HUES64 (cell line): Measurements from ENCODE around the gene IDH1.

Source experiments
- H3K27ac ChIP-seq: 2 replicates; pipeline ENCODE4 v1.7.0; 2013; ENCODE audit warnings: low read depth, low read length, inconsistent platforms
- H3K27me3 ChIP-seq: 2 replicates; pipeline ENCODE4 v1.6.1; 2013; ENCODE audit warnings: mild to moderate bottlenecking, low read length; ENCODE audit not compliant: insufficient read depth
- H3K36me3 ChIP-seq: 2 replicates; pipeline ENCODE4 v1.6.1; 2013; ENCODE audit warnings: mild to moderate bottlenecking, low read length; ENCODE audit not compliant: insufficient read depth
- H3K4me1 ChIP-seq: 2 replicates; pipeline ENCODE4 v1.6.1; 2013; ENCODE audit warnings: mild to moderate bottlenecking, low read length, moderate library complexity; ENCODE audit not compliant: insufficient read depth
- H3K4me3 ChIP-seq: 2 replicates; pipeline ENCODE4 v1.5.1; 2013; ENCODE audit warnings: mild to moderate bottlenecking, low read length, moderate library complexity
- H3K9ac ChIP-seq: 2 replicates; pipeline ENCODE4 v1.6.1; 2013; ENCODE audit warnings: mild to moderate bottlenecking, low read depth, low read length
- H3K9me3 ChIP-seq: 2 replicates; pipeline ENCODE4 v1.6.1; 2013; ENCODE audit warnings: low read depth, low read length; ENCODE audit not compliant: insufficient read depth
- WGBS: fragments of 150-250, 120-280 bp; methylation state at CpG from one replicate; pipeline ENCODE4 v1.1.7; 2013; ENCODE audit warnings: missing lambda C conversion rate; 5-methylcytosine and 5-hydroxymethylcytosine counted together

The IDH1 gene

DNA sequence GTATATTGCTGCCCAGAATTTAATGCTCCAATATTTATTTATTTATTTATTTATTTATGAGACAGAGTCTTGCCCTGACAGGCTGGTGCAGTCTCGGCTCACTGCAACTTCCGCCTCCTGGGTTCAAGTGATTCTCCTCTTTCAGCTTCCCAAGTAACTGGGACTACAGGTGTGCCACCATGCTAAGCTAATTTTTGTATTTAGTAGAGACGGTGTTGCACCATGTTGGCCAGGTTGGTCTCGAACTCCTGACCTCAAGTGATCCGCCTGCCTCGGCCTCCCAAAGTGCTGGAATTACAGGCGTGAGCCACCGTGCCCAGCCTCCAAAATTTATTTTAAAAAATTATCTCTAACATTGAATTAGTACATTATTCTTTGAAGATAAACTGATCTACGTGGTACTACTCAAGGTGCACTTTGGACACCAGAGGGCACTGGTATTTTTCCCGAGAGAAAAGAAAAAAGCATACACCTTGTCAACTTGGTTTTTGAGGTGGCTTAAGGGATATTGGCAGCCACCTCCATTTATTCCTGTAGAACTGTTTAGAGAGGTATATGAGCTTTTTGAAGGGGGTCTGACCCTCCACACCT lies 1.4 kb upstream of the IDH1 start:
- WGBS = 85% methylated on average over 10 of the region's 10 CpGs
- Histone ChIP-seq H3K9me3 (no peaks in the 10 kb centered on the region), H3K9ac (no peak overlapping the region), H3K27me3 (no peaks in the 10 kb centered on the region), H3K4me1 (peaks cover 12% of the 10 kb centered on the region), H3K36me3 (peaks cover 25% of the 10 kb centered on the region), H3K27ac (no peak overlapping the region), H3K4me3 (no peak overlapping the region)

- H3K4me3 ChIP-seq = peak overlapping the region; percentile 93
- H3K9me3 ChIP-seq = no peaks in the 10 kb centered on the region
- WGBS = 49% methylated on average over 13 of the region's 13 CpGs
- H3K36me3 ChIP-seq = peaks cover 32% of the 10 kb centered on the region
- no peaks in the 10 kb centered on the region for H3K27me3 ChIP-seq
- peak overlapping the region; percentile 98 for H3K27ac ChIP-seq
- H3K4me1 ChIP-seq = peaks cover 15% of the 10 kb centered on the region
- H3K9ac ChIP-seq = peak overlapping the region; percentile 91
Measured at GRCh38 chr2:208255557-208256106, 761 bp upstream of the IDH1 start.

DNA sequence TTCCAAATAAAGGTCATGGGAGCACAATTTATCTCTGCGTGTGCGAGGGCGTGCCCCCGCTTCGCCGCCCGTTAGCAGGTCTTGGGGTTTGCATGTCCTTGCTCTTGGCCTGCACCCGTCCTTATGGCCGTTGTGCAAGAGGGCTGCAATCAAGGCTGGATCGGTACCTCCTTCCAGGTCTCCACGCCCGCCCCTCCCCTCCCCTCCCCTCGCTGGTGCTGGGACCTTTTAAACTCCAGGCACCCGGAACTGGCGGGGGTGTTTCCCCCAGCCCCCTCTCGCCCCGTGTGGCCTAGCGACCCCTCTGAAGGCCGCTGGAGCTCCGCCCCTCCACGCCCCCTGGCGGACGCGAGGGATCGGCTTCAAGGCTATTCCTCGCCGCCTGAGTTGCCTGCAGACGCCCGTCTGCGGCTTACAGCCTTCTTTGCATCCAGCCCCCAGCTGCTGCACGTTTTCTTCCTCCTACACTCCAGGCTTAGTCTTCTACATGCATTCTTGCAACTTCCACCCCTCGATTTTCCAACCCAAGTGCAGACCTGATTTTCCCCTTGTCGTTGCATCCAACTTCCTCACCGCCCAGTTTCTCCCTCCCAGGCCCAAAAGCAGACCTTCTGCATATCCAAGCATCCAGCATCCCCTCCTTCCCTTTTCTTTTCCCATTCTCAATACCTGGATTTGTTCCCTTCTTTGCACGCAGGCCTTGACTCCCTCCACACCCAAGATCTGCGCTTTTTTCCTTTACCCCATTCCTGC lies 577 bp downstream of the IDH1 start:
- Histone ChIP-seq H3K4me3 (peak overlapping the region; percentile 93), H3K27ac (peak overlapping the region; percentile 88), H3K36me3 (peaks cover 45% of the 10 kb centered on the region), H3K9me3 (no peaks in the 10 kb centered on the region), H3K27me3 (no peaks in the 10 kb centered on the region), H3K9ac (peak overlapping the region; percentile 96), H3K4me1 (peaks cover 27% of the 10 kb centered on the region)
- under 1% methylated on average over 36 of the region's 36 CpGs for WGBS

GRCh38 chr2:208253600-208254117 lies 1.2 kb downstream of the IDH1 start:
- peak overlapping the region; percentile 96 for H3K9ac ChIP-seq
- H3K9me3 ChIP-seq = no peaks in the 10 kb centered on the region
- peak overlapping the region; percentile 93 for H3K4me3 ChIP-seq
- H3K36me3 ChIP-seq = peaks cover 51% of the 10 kb centered on the region
- H3K4me1 ChIP-seq = peaks cover 27% of the 10 kb centered on the region
- peak overlapping the region; percentile 24; the same call in 1 of the 2 replicates for H3K27ac ChIP-seq
- WGBS = 27% methylated on average over 5 of the region's 7 CpGs
- no peaks in the 10 kb centered on the region for H3K27me3 ChIP-seq

DNA sequence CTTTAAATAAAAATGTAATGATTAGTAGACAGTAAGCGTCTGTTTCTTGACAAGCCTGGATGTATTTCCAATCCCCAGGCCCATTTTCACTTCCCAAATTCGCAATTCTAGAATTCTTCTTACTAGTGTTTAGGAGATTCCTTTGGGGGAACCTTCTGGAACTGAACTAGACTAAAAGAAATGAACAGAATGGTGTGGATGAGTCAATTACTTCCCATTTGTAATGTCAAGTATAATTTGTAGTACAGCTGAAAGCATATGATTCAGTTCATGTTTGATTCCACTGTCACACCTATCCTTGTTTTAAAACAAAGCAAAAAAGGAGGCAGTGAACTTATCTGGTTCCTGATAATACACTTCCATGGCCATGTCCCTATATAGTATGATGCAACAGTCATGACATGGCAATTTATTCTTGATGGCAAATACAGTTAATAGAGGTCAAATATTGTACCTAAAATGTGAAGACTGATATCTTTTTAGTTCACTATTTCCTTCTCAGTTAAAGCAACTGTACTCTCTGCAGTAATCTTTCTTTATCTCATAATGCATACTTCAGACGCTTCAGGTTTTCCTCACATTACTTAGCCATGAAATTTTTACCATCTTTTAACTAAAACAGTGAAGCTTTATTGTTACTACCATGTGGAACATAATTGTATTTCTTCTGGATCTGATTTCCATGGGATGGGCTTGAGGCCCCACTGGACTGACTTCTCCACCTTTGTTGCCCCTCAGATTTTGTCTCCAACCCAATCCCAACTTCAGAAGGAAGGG lies 2.0 kb downstream of the IDH1 start:
- H3K27me3 ChIP-seq = no peaks in the 10 kb centered on the region
- no peak overlapping the region for H3K27ac ChIP-seq
- H3K4me1 ChIP-seq = peaks cover 27% of the 10 kb centered on the region
- peak overlapping the region; percentile 93 for H3K4me3 ChIP-seq
- peaks cover 59% of the 10 kb centered on the region for H3K36me3 ChIP-seq
- peak overlapping the region; percentile 96; the same call in 1 of the 2 replicates for H3K9ac ChIP-seq
- no peaks in the 10 kb centered on the region for H3K9me3 ChIP-seq
- WGBS = 85% methylated on average over 3 of the region's 3 CpGs

DNA sequence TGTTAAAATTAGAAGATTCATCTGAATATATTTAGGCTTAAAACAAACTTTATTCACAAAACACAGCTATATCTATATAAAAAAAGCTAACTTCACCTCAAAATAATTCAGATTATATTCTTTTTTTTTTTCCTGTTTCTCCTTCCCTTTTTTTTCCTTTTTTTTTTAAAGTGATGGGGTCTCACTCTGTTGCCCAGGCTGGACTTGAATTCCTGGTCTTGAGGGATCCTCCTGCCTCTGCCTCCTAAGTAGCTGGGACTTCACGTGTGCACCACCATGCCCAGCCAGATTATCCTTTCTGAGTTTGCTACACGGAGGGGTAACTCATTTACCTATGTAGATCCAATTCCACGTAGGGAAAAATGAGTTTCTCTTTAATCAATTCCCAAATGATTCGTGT lies 3.8 kb downstream of the IDH1 start:
- Histone ChIP-seq H3K4me3 (no peak overlapping the region), H3K9me3 (no peaks in the 10 kb centered on the region), H3K27ac (peak overlapping the region; percentile 59; the same call in 1 of the 2 replicates), H3K36me3 (peaks cover 76% of the 10 kb centered on the region), H3K27me3 (no peaks in the 10 kb centered on the region), H3K4me1 (peaks cover 27% of the 10 kb centered on the region), H3K9ac (no peak overlapping the region)
- 95% methylated on average over 4 of the region's 4 CpGs for WGBS

DNA sequence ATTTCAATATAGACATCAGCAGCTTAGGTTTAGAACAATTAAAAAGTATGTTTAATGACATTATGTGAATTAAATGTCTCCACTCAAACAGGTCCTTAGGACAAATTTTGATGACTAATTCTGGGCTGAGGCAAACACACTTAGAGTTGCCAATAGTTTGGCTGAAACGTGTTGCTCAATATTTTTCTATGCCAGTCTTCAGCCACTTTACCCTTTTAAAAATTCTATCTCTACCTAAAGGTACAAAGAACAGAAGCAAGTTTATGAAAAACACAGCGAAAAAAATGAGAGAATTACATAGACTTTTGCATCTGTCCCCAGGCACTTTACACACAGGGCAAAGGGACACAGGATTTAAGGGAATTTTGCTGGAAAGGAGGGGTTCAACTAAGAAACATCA lies 4.5 kb downstream of the IDH1 start:
- Histone ChIP-seq H3K9ac (peak overlapping the region; percentile 7; the same call in 1 of the 2 replicates), H3K36me3 (peaks cover 83% of the 10 kb centered on the region), H3K4me3 (no peak overlapping the region), H3K9me3 (no peaks in the 10 kb centered on the region), H3K4me1 (peaks cover 27% of the 10 kb centered on the region), H3K27ac (peak overlapping the region; percentile 59; the same call in 1 of the 2 replicates), H3K27me3 (no peaks in the 10 kb centered on the region)
- WGBS = 88% methylated on average over 2 of the region's 2 CpGs

DNA sequence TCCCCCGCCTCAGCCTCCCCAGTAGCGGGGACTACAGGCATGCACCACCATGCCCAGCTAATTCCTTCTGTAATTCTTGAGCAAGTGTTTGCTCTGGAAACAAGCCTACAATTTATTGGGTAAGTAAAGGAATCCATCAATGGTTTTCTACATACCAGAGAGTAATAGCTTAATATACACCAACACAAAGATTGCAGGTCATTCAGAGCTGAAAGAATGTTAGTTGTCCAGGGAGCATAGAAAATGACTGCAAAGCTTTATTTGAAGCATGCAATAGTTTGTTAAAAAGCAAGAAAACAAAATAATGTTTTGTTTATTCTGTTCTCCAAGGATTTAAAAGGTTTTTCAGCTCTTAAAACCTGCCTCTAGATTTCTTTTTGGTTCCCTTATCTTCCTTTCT lies 5.6 kb downstream of the IDH1 start:
- 100% methylated on average over 2 of the region's 2 CpGs for WGBS

GRCh38 chr2:208248601-208249000 lies 6.3 kb downstream of the IDH1 start:
- Histone ChIP-seq H3K4me1 (peaks cover 25% of the 10 kb centered on the region), H3K27me3 (no peaks in the 10 kb centered on the region), H3K9me3 (no peaks in the 10 kb centered on the region), H3K27ac (no peak overlapping the region), H3K9ac (no peak overlapping the region), H3K4me3 (no peak overlapping the region), H3K36me3 (peaks cover 99% of the 10 kb centered on the region)
- 99% methylated on average over 3 of the region's 3 CpGs for WGBS

More for the DNA sequence above, 5.6 kb downstream of the IDH1 start:
- H3K36me3 ChIP-seq = peaks cover 94% of the 10 kb centered on the region
- H3K4me3 ChIP-seq = no peak overlapping the region
- peaks cover 27% of the 10 kb centered on the region for H3K4me1 ChIP-seq
- peak overlapping the region; percentile 48; the same call in 1 of the 2 replicates for H3K27ac ChIP-seq
- no peak overlapping the region for H3K9ac ChIP-seq
- H3K27me3 ChIP-seq = no peaks in the 10 kb centered on the region
- H3K9me3 ChIP-seq = no peaks in the 10 kb centered on the region

DNA sequence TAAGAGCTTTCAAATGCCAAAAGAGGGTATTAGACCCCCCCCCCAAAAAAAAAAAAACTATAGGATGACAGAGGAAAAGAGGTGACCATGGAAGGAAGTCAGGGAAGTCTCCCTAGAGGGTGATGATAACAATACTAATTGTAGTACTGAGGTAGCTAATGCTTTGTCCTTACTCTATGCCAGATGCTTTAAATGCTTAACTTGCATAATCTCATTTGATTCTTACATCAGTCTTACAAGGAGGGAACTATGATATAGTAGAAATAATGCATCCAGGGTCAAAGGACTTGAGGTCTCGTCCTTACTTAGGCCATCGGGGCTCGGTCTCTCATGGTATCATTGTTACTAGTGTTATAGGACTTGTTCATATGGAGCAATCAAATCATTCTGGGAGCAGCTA lies 9.1 kb downstream of the IDH1 start:
- H3K4me1 ChIP-seq = peaks cover 12% of the 10 kb centered on the region
- no peak overlapping the region for H3K9ac ChIP-seq
- H3K27me3 ChIP-seq = no peaks in the 10 kb centered on the region
- no peaks in the 10 kb centered on the region for H3K9me3 ChIP-seq
- no peak overlapping the region for H3K4me3 ChIP-seq
- H3K36me3 ChIP-seq = peaks cover 97% of the 10 kb centered on the region
- WGBS = 97% methylated on average over 3 of the region's 3 CpGs
- no peak overlapping the region for H3K27ac ChIP-seq
